Left renal cortex interstitium (tissue), 4 donors: ENCODE data around the gene SF3A1. TPM values are rescaled to one million over a fixed set of nuclear protein-coding genes. Genes with fewer than 3 reads are reported as not detected.
"Not testable (repeated sequence)": the region's sequence is repeated elsewhere in the genome, so short reads cannot be mapped to it uniquely, and the experiment has no call there.

Experiments
- DNase-seq, 4 donors: peaks; one replicate each; pipeline ENCODE4 v3.0.0-alpha.2; 2013; ENCODE audit warnings: low read depth in 4 of 4, low spot score in 2 of 4, missing footprints in 1 of 4
- polyA plus RNA-seq, 4 donors: library from polyadenylated mRNA; unstranded; fragments of 120-200 nt; gene quantifications; one replicate each; pipeline ENCODE4 v1.2.1, GENCODE V29; 2013; ENCODE audit not compliant: insufficient read length in 4 of 4

The SF3A1 gene
- polyA plus RNA-seq, result 100 to 1,000 TPM; 129 to 168 (median 150) TPM

DNA sequence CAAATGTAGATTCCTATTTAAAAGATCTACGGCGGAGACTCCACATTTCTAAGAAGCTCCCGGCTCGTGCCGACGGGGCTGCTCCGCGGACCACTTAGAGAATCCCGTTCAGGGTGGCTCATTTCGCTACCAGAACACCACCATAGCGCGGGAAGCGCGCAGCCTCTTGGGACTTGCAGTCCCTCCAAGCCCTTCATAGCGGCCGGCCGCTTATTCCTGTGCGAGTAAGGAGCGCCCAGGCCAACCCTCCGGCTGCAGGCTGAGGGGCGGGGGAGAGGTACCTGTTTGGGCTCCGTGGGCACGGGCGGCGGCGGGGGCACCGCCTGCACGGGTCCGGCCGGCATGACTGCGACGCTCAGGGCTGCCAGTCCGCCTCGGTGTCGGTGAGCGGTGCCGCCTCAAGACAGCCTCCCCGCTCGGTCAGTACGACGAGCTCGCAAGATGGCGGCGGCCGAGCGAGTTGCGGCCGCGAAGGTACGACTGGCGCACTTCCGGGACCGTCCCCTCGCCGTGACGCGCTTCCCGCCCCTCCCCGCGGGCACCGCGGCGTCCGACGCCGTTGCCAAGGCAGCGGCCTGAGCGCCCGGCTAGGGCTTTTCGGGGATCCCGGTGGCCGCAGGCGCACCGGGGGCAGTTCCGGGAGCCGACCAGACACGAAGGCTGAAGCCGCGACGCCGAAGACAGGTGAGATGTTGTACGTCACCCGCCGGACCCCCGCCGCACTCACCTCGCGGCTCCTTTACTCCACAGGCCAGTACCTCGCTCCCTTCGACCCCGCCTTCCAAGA lies at the start of gene SF3A1, which contains the start of gene CCDC157:
TSS of gene SF3A1 (minus strand) at position 446 of the 787 bp plus-strand sequence. CDS start at position 344, 102 bp downstream.
TSS of gene CCDC157 (plus strand) at position 559 of the 787 bp plus-strand sequence. CDS start 8,994 bp downstream, outside the sequence.
- peak; percentile 75 to 89 (median 86) for DNase-seq

GRCh38 chr22:30406400-30406799 lies 49.7 kb upstream of the SF3A1 start:
- no peak for DNase-seq

- DNase-seq, result no peak
These were observed 49.0 kb upstream of the SF3A1 start for GRCh38 chr22:30405731-30406130.

- no peak for DNase-seq
These were observed 47.6 kb upstream of the SF3A1 start for GRCh38 chr22:30404307-30404706.

- not testable (repeated sequence) for DNase-seq
These were observed 46.0 kb upstream of the SF3A1 start for GRCh38 chr22:30402766-30403104.

DNA sequence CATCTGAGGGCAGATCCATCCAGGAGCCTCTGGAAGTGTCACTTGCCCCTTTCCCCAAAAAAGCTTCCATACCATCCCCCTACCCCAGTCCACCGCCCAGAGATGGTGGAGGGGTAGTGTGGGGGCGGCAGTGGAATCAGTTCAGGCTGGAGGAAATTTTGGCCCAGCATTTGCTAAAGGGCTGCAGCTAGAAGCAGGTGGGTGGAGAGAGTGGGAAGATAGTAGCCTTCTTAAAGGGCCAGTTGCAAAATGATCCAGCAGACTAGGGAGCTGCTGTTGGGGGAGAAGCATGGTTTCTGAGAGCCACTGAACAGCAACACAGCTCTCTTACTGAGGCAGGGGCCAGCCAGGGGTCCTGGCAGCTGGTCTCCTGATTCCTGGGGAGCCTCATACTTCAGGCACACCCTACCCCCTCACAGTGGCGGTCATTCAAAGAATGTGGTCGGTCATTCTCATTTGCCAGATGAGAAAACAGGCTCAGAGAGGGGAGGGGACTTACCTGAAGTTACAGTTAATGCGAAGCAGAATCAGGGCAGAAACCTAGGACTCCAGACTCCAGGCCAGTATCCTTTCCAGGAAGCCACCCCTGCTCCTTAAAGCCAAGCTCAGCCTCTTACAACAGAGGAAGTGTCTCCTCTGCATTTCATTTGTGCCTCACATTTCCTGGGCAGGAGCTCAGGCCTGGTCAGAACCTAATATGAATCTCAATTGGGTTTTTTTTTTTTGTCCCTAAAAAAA lies 45.5 kb upstream of the SF3A1 start:
- no peak for DNase-seq

- DNase-seq, result not testable (repeated sequence)
These were observed 44.3 kb upstream of the SF3A1 start for GRCh38 chr22:30401024-30401423.

GRCh38 chr22:30400159-30400558 lies 43.5 kb upstream of the SF3A1 start:
- no peak for DNase-seq

GRCh38 chr22:30399718-30400117 lies 43.0 kb upstream of the SF3A1 start:
- no peak for DNase-seq

- DNase-seq, result no peak
These were observed 42.3 kb upstream of the SF3A1 start for GRCh38 chr22:30398685-30399680.

GRCh38 chr22:30397656-30398635 lies 41.3 kb upstream of the SF3A1 start:
- DNase-seq, result no peak

DNA sequence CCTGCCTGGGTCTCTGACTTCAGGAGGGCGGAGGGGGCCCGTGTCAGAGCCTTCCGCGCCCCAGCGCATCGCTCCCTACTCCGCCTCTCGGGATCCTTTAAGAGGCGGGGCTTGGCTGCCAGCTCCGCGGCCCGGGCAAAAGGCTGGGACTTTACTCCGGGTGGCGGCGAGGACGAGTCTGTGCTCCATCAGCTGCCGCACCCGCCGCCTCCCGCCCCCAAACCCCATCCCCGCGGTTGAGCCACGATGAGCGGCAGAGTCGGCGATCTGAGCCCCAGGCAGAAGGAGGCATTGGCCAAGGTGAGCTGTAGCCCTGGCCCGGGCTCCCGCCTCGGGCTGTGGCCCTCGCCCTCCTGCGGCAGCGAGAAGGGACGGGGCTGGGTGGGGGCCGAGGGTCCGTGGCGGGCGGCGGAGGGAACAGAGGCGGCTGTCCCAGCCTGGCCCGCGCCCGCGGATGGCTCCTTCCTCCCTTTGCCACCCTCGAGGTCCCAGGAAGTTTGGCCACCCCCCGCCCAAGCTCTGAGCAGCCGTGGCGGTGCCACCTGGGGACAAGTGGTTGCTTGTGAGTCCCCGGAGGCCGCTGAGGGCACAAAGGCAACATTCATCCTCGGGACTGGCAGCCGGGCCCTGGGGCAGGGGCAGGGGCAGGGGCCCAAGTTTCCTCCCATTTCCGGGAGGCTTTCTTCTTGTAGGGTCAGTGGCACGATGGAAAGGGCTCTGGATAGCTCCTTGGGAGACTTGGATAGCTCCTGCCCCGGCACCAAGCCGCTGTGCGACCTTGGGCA lies 40.4 kb upstream of the SF3A1 start, which contains the start of gene SEC14L2:
TSS of gene SEC14L2 (plus strand) at position 148 of the 785 bp plus-strand sequence. CDS start at position 247, 99 bp downstream.
- DNase-seq, result no peak

DNA sequence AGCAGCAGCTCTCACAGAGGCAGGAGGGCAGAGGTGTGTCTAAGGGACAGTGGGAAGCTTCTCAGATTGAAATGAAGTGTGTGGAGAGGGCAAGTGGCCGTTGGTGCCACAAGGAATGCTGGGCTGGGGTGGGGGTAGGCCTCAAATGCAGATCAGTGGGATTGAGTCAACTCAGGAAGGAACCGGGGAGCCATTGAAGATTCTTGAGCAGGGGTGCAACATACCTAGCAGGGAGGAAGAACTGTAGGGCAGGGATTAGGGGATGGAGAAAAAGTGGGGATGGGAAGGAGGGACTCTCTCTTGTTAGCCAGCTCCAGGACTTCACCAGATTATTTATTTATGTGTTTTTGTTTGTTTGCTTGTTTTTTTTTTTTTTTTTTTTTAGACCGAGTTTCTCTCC lies 37.2 kb upstream of the SF3A1 start:
- no peak for DNase-seq

DNA sequence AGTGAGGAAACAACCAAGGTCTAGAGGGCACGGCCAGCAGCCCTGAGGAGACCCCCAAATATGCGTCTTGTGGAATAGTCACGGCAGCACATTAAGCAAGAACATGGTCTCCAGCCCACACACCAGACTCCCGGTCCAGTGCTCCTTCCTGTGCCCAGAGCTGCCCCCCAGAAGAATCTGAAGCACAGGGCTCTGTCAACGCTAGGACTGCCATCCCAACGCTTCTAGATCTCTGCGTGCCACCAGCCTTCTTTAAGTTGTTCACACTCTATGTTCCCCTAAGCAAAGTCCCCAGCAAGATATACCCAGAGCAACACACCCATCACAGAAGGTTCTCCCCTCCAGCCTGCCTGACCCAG lies 36.6 kb upstream of the SF3A1 start:
- DNase-seq, result no peak

DNA sequence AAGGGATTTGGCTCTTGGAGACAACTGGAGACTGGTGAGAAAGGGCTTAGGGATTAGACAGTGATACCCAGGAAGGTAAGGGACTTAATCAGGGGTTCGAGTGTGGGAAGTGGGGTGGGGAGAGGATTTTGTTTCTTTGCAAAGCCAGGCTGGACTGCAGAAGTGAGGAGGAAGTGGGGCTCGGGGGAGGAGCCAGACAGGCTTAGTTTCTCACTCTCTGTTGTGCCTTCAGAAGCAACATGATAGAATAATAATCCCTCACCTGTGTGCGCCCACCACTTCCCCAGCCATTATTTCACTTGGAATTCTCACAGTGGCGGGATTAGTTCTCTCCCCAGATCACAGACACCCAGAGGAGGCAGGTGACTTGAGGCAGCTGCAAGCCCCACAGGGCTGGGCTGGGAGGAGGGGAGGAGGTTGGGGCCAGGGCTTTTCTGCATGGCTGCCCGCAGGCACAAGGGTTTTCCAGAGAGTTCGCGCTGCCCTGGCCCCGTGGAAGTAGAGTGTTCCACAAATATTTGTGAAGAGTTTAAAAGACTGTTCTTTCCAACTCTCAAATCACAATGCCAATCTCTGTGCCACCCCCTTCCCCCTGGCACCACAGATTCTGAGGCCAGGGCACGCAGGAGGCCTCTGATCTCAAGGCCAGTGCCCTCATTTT lies 36.1 kb upstream of the SF3A1 start:
- no peak for DNase-seq

DNA sequence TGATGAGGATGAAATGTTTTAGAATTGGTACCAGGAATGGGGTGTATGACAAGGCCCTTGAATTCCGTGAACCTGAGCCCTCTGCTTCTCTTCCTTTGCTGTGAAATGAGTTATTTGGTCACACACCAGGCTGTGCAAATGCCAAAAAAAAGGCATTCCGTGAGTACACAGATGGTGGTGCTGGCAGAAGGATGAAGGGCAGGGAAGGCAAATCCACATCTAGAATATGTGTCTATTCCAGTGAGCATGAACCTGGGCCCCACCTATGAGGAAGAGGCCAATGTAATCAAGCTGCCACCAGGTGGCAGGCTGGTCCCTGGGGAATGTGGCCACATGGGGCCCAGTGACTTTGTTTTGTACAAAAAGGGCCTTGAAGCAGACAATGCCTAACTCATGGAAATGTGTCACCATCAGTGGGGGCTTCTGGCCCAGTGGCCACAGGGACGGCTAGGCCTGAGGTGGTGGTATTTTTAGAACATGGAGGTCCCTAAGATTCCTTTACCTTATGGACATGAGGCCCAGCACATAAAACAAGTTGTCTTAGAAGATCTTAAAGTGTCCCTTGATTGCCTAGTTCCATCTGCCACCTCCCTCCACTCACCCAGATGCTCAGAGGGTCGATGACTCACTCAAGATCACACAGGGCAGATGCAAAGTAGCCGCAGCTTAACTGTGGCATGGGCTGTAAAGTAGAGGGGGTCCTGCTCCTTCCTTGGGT lies 34.4 kb upstream of the SF3A1 start:
- no peak for DNase-seq
